Measurements from ENCODE around the gene PIGR. TPM values are rescaled to one million over a fixed set of nuclear protein-coding genes. Genes with fewer than 3 reads are reported as not detected.

Gene PIGR
- total and polyA plus RNA-seq, 2 of the 4 experiments (the other 2 are of a cell fraction): not detected

GRCh38 chr1:206965781-206966180 is 19.5 kb upstream of the PIGR start:
- no peak overlapping the region for H2BK20ac ChIP-seq (ENCODE audit: low read depth, low read length)
- no peak overlapping the region for H3K27ac ChIP-seq (ENCODE audit: insufficient read depth, low read length)
- H4K91ac ChIP-seq (ENCODE audit: insufficient read depth, low read depth, low read length): no peak overlapping the region
- no peak overlapping the region for H3K56ac ChIP-seq (ENCODE audit: extremely low read depth, insufficient read depth, low read length)
- ATAC-seq (ENCODE audit: low read depth): no peak
- H2BK15ac ChIP-seq (ENCODE audit: low read depth, low read length): no peak overlapping the region
- ChIA-PET CTCF (interaction anchor here (0.6 kb wide), 1 partner anchor 148 kb away, joined by 4 read pairs; no protein-coding TSS in a partner anchor), POLR2A (ENCODE audit: unreplicated experiment) (interaction anchor here (0.7 kb wide), 1 partner anchor 393 kb away, joined by 4 read pairs; no protein-coding TSS in a partner anchor)
- DNase-seq: no peak
- no peak overlapping the region for H3K4ac ChIP-seq (ENCODE audit: low read depth, low read length)
- WGBS, 2 experiments (ENCODE audit: extremely low coverage in 2 of 2, insufficient read length in 1 of 2): no CpG with 5 or more reads among the region's 2 CpGs
- H3K14ac ChIP-seq (replicated peaks; ENCODE audit: low read depth, low read length): no peak overlapping the region
- no peaks in the 10 kb centered on the region for H3K79me1 ChIP-seq (ENCODE audit: low read depth in 1 of 2, low read length in 2 of 2)
- H4K5ac ChIP-seq (ENCODE audit: low read depth, low read length): no peak overlapping the region
- TF ChIP-seq MAFK (IDR thresholded peaks at IDR 0.05; ENCODE audit: low read depth, low read length): no peak
- no peak for TF ChIP-seq RAD21 (IDR thresholded peaks at IDR 0.05; ENCODE audit: low read length)
- no peak for TF ChIP-seq BHLHE40 (IDR thresholded peaks at IDR 0.05; ENCODE audit: low read depth, low read length)
- no peak for TF ChIP-seq MAZ (IDR thresholded peaks at IDR 0.05; ENCODE audit: borderline replicate concordance, low read depth, low read length)
- TF ChIP-seq CEBPB (IDR thresholded peaks at IDR 0.05; ENCODE audit: low read depth, low read length): no peak
- TF ChIP-seq MXI1 (IDR thresholded peaks at IDR 0.05; ENCODE audit: borderline replicate concordance, low read depth, low read length): no peak
- TF ChIP-seq SMC3 (IDR thresholded peaks at IDR 0.05; ENCODE audit: low read depth, low read length): no peak
- no peak for TF ChIP-seq RFX5 (IDR thresholded peaks at IDR 0.05; ENCODE audit: low read depth, low read length)
- TF ChIP-seq FOS (IDR thresholded peaks at IDR 0.05; ENCODE audit: low read depth, low read length): no peak
- no peak for TF ChIP-seq ELK1 (IDR thresholded peaks at IDR 0.05; ENCODE audit: borderline replicate concordance, low read depth, low read length)
- no peak for TF ChIP-seq CTCF (conservative IDR thresholded peaks at IDR 0.05; ENCODE audit: low read depth, low read length)
- no peak for TF ChIP-seq RCOR1 (IDR thresholded peaks at IDR 0.05; ENCODE audit: insufficient replicate concordance, low read length)
- TF ChIP-seq USF2 (IDR thresholded peaks at IDR 0.05; ENCODE audit: low read depth, low read length): no peak
- TF ChIP-seq CHD1 (IDR thresholded peaks at IDR 0.05; ENCODE audit: low read depth, low read length): no peak
- no peak for TF ChIP-seq POLR2A (IDR thresholded peaks at IDR 0.05; ENCODE audit: low read depth, low read length)
- TF ChIP-seq NFE2L2 (IDR thresholded peaks at IDR 0.05; ENCODE audit: low read depth, low read length): no peak
- H3K18ac ChIP-seq (ENCODE audit: low read depth, low read length): no peak overlapping the region
- no peak overlapping the region for H3K23ac ChIP-seq (ENCODE audit: low read depth, low read length)
- H3K4me1 ChIP-seq (ENCODE audit: control insufficient read depth, insufficient read depth, low read length): no peaks in the 10 kb centered on the region
- H3K9me3 ChIP-seq (ENCODE audit: control insufficient read depth, insufficient read depth, low read length): no peaks in the 10 kb centered on the region
- H3K9ac ChIP-seq (ENCODE audit: low read depth, low read length): no peak overlapping the region
- no peaks in the 10 kb centered on the region; the same call in 1 of the 2 replicates for H3K9me1 ChIP-seq (ENCODE audit: insufficient read depth, low read length)
- no peak overlapping the region for H3K4me2 ChIP-seq (ENCODE audit: low read depth, low read length)
- BruUV-seq (replicated peaks): no TSS peak
- no peak overlapping the region for H2AK9ac ChIP-seq (replicated peaks; ENCODE audit: low read depth, low read length, poor library complexity)
- no peak overlapping the region for H4K8ac ChIP-seq (ENCODE audit: low read depth in 2 of 2, low read length in 2 of 2)
- peaks cover 24% of the 10 kb centered on the region for H3K27me3 ChIP-seq (ENCODE audit: control insufficient read depth, insufficient read depth, low read length)
- in situ Hi-C loops (cut with MboI; ENCODE audit: low sequenced_read_pairs): no loop called here
- no peaks in the 10 kb centered on the region for H3K36me3 ChIP-seq (ENCODE audit: control insufficient read depth, insufficient read depth, low read length)
- intact Hi-C loops (cut with micrococcal nuclease): no loop called here
- H3K4me3 ChIP-seq (ENCODE audit: insufficient read depth, low read depth, low read length): no peak overlapping the region
- dilution Hi-C loops (cut with HindIII; ENCODE audit: low sequenced_read_pairs, unreplicated experiment): no loop called here
- H2BK120ac ChIP-seq (ENCODE audit: low read depth, low read length): no peak overlapping the region
- no peak overlapping the region for H2AK5ac ChIP-seq (ENCODE audit: low read depth, low read length)
- no peak overlapping the region for H2BK5ac ChIP-seq (ENCODE audit: low read depth, low read length, poor library complexity, severe bottlenecking)
- no peaks in the 10 kb centered on the region for H4K20me1 ChIP-seq (ENCODE audit: insufficient read depth, low read length)
- H2AFZ ChIP-seq (replicated peaks; ENCODE audit: low read length, poor library complexity): no peak overlapping the region

Data from IMR-90 (cell line).